HG03196 (cell line): Measurements from ENCODE around the gene TXNDC15.
A peak's percentile ranks its signal among the peaks of the same experiment; 100 is the strongest.
"Not testable (repeated sequence)": the region's sequence is repeated elsewhere in the genome, so short reads cannot be mapped to it uniquely, and the experiment has no call there.

Source experiments
- ATAC-seq: cut with Tn5 transposase; IDR thresholded peaks from one replicate; pipeline ENCODE4 v1.9.1; 2021; ENCODE audit not compliant: unreplicated experiment

The TXNDC15 gene

DNA sequence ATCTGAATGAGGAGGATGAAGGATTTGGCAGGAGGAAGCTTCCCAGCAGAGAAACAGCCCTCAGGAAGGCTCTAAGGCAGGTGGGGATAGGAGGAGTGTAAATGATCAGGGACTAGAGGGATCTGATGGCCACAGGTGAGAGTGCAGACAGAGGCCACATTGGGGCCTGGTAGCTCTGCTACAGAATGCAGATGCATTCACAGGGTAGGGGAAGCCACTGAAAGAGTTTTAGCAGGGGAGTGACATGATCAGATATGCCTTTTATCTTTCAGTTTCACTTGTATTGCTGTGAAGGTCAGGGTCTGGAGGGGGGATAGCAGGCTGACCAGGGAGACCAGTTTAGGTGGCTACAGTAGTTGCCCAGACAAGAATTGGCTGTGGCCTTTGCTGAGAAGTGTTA, 3.0 kb downstream of the TXNDC15 start:
- no peak for ATAC-seq

DNA sequence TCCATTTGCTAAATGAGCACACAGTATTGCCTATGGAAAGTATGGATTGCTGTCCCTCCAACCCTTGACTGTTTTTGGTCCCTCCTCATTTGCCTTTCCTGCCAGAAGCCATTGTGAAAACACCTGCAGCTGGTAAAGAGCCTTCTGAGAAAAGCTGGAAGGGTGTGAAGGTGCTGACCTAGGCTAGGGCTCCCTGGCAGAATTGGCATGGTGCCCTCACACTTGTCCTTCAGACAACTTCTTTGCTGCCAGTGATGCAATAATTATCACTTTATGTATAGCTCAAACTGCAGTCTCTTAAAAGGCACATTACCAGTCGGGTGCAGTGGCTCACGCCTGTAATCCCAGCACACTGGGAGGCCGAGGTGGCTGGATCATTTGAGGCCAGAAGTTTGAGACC, 4.2 kb downstream of the TXNDC15 start:
- no peak for ATAC-seq

DNA sequence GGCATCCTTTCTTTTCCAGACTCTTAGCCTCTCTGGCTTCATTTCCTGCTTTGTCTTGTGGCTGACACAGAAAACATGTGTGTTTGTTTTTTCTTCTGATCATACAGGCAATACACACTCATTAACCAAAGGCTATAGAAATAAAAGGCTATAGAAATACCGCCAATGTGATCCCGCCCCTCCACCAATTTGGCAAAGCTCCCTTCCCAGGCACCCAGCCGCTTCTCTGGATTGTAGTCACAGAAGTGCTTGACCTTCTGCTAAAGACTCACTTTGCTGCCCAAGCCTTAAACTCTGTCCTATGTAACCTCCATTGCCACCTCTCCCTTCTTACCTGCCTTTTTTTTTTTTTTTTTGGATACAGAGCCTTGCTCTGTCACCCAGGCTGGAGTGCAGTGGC, 5.3 kb downstream of the TXNDC15 start:
- ATAC-seq: no peak

DNA sequence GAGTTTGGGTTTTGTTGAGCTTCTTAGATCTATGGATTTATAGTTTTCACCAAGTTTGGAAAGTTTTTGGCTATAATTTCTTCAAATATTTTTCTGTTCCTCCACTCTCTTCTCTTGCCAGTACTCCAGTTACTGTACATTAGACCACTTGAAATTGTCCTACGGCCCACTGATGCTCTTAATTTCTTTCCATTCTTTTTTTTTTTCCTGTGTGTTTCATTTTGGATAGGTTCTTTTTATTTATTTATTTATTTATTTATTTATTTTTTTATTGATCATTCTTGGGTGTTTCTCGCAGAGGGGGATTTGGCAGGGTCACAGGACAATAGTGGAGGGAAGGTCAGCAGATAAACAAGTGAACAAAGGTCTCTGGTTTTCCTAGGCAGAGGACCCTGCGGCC, 6.8 kb downstream of the TXNDC15 start:
- not testable (repeated sequence) for ATAC-seq

DNA sequence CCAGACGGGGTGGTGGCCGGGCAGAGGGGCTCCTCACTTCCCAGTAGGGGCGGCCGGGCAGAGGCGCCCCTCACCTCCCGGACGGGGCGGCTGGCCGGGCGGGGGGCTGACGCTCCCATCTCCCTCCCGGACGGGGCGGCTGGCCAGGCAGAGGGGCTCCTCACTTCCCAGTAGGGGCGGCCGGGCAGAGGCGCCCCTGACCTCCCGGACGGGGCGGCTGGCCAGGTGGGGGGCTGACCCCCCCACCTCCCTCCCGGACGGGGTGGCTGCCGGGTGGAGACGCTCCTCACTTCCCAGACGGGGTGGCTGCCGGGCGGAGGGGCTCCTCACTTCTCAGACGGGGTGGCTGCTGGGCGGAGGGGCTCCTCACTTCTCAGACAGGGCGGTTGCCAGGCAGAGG, 7.5 kb downstream of the TXNDC15 start:
- not testable (repeated sequence) for ATAC-seq

DNA sequence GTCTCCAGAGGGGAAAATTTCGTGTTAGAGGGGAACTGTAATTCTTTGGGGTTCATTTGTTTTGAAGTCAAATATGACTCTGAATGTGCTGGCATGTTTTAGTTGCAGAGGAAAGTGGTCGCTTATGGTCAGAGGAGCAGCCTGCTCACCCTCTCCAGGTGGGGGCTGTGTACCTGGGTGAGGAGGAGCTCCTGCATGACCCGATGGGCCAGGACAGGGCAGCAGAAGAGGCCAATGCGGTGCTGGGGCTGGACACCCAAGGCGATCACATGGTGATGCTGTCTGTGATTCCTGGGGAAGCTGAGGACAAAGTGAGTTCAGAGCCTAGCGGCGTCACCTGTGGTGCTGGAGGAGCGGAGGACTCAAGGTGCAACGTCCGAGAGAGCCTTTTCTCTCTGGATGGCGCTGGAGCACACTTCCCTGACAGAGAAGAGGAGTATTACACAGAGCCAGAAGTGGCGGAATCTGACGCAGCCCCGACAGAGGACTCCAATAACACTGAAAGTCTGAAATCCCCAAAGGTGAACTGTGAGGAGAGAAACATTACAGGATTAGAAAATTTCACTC, 13.5 kb downstream of the TXNDC15 start:
- no peak for ATAC-seq

DNA sequence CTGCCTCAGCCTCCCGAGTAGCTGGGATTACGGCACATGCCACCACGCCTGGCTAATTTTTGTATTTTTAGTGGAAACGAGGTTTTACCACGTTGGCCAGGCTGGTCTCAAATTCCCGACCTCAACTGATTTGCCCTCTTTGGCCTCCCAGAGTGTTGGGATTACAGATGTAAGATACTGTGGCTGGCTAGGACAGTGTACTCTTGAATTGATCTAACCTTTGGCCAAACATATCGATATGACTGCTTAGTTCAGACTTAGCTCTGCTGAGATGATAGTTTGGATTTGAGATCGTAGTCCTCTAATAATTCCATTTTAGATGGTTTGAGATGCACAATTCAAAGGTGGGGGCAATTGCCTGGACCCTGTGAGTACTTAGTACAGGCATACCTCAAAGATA, 15.2 kb downstream of the TXNDC15 start:
- ATAC-seq: no peak

DNA sequence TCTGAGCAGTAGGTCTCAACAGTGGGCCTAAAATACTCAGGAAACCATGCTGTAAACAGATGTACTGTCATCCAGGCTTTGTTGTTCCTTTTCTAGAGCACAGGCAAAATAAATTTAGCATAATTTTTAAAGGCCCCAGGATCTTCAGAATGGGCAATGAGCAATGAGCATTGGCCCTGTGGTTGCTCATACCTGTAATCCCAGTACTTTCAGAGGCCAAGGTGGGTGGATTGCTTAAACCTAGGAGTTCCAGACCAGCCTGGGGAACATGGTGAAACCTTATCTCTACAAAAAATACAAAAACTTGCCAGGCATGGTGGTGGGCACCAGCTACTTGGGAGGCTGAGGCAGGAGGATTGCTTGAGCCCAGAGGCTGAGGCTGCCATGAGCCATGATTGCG, 17.3 kb downstream of the TXNDC15 start:
- no peak for ATAC-seq

DNA sequence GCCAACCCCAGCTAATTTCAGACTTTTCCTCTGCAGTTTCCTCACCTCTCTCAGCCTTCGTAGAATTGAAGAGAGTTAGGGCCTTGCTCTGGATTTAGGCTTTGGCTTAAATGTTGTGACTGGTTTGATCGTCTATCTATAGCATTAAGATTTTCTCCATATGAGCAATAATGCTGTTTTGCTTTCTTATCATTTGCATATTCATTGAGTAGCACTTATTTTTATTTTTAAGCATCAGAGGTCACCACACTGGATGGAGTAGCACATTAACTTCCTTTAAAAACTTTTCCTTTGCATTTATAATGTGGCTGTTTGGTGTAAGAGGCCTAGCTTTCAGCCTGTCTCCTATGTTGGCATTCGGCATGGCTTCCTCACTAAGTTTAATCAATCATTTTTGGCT, 18.1 kb downstream of the TXNDC15 start:
- no peak for ATAC-seq

DNA sequence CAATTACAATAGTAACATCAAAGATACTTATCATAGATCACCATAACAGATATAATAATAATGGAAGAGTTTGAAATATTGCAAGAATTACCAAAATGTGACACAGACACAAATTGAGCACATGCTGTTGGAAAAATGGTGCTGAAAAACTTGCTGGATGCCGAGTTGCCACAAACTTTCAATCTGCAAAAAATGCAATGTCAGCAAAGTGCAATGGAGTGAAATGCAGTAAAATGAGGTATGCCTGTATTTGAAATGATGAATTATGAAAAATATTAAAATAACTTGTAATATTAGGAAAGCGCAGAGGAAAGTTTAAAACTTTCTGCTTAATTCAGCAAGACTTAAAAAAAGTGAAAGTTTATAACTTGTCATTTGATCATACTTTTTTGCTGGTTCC, 18.8 kb downstream of the TXNDC15 start:
- ATAC-seq: no peak

DNA sequence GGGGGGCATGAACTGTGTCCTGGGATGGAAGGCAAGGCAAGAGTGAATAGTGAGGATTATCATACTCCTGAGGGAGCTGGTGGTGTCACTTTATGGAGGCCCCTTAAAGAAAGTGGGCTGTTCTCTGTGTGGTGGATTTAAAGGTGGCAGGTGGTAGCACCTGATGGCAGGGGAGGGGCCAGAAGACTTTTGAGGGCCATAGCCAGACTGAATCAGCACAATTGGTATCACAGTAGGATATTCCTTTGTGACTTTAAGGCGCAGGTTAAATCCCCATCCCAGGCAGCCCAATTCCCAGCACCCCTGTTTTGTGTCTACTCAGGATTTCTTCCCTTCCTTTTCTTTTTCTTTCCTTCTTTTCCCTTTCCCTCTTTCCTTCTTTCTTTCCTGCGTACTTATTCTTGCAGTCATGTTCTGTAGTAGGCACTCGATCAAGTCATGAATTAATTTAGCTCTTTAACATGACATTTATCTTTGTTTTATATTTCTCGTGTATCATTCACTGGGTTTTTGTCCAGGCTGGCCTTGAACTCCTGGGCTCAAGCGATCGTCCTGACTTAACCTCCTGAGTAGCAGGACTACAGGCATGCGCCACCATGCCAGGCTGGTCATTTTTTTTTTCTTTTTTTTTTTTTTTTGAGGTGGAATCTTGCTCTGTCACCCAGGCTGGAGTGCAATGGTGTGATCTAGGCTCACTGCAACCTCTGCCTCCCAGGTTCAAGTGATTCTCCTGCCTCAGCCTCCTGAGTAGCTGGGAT, 19.8 kb downstream of the TXNDC15 start:
- ATAC-seq: no peak

DNA sequence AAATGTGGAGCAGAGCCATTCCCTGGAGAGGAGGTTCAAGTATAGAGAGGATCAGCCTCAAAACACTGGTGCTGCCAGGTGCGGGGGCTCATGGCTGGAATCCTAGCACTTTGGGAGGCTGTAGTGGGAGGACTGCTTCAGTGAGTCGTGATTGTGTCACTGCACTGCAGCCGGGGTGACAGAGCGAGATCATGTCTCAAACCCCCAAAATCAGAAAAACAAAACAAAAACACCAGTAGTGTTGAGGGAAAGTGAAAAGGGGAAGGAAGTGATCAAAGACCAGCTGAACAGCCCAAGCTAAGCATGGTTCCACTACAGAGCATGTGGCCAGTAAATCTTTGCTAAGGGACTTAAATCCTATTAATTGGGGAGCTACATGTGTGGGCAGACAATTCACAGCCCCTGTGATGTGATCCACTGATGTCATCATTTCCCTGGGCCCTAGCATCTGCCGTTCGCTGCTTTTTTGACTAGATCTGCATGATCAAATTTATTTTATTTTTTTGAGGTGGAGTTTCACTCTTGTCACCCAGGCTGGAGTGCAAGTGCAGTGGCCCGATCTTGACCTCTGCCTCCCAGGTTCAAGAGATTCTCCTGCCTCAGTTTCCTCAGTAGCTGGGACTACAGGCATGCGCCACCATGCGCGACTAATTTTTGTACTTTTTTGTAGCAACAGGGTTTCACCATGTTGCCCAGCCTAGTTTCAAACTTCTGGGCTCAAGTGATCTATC, 28.1 kb downstream of the TXNDC15 start:
- ATAC-seq: peak; percentile 27

DNA sequence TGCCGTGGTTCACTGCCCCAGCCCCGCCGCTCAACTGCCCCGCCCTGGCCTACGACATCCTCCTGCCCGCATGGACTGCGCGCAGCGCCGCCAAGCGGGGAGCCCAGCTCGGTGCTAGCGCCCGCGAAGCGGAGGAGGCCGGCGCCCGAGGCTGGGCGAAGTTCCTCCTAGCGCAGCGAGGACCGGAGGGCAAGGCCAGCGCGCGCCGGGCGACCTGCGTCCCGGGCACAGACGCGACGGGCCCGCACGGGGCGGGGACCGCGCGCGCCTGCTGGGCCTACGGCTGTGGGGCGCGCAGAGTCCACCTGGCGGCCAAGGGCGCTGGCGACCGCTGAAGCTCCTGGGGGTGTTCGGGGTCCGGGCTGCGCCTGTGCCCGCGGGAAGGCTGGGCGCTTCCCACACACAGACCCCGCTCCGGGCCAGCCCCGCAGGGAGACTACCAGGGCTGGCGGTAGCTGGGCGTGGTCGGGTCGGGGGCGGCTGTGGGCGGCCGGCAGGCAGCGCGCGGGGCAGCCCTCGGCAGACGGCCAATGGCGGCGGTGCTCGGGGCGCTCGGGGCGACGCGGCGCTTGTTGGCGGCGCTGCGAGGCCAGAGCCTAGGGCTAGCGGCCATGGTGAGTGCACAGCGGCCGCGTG, 30.6 kb downstream of the TXNDC15 start, which contains the start of gene PCBD2:
Gene PCBD2, plus strand, starts transcription at position 522 of the 636 bp plus-strand sequence. Its CDS starts 9 bp downstream, at position 531.
- peak; percentile 76 for ATAC-seq

DNA sequence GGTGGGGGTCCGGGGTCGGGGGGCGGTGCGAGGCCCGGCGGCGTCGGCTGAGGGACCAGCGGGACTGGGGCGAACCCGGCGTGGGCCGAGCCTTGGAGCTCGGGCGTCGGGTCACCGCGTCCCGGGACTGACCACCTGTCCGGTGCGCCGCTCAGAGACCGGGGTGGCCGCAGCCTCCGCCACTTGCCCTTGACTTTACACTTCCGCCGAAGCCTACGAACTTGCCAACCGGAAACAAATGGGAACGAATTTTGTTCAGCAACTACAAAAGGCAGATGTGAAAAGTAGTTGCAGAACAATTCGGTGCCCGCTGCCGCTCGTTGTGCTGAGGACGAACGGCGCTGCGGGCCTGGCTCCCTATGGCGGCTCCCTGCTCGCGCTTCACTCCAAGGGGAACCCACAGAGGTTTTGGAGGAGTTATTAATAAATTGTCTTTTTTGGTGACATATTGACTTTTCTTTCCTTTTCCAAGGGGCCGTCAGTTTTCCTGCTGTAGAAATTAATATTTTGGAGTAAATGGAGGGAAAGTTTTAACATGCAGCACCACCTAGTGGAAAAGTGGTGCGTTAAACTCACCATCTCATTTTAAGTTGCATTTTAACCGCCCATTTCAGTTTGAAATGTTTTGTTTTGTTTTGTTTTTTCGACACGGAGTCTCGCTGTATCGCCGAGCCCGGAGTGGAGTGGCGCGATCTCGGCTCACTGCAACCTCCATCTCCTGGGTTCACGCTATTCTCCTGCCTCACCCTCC, 31.2 kb downstream of the TXNDC15 start:
- peak; percentile 25 for ATAC-seq

DNA sequence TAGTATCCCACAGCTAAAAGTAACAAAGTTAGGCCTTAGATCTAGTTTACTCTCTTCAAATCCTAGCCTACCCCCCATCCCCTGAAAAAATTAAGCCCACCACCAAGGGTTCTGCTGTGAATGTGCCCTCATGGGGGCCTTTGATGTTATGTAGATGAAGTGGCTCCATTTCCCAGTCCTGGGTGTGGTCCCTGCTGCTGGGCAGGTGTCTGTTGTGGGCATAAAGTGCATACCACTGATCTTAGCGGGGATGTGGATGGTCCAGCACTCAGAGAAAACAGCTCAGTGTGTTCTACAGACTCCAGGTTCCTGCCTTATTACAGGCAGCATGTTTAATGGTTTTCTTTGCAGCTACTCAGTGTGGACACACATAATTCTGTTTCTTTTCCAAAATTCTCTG, 32.6 kb downstream of the TXNDC15 start:
- no peak for ATAC-seq

DNA sequence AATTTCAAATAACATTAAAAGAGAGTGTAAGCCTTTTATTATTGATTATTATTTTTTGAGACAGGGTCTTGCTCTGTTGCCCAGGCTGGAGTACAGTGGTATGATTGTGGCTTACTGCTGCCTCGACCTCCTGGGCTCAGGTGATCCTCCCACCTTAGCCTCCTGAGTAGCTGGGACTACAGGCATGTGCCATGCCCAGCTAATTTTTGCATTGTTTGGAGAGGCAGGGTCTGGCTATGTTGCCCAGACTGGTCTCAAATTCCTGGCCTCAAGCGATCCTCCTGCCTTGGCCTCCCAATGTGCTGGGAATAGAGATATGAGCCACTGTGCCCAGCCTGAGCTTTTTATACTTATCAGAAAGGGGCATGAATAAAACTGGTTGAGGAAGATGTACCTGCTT, 36.6 kb downstream of the TXNDC15 start:
- ATAC-seq: not testable (repeated sequence)

DNA sequence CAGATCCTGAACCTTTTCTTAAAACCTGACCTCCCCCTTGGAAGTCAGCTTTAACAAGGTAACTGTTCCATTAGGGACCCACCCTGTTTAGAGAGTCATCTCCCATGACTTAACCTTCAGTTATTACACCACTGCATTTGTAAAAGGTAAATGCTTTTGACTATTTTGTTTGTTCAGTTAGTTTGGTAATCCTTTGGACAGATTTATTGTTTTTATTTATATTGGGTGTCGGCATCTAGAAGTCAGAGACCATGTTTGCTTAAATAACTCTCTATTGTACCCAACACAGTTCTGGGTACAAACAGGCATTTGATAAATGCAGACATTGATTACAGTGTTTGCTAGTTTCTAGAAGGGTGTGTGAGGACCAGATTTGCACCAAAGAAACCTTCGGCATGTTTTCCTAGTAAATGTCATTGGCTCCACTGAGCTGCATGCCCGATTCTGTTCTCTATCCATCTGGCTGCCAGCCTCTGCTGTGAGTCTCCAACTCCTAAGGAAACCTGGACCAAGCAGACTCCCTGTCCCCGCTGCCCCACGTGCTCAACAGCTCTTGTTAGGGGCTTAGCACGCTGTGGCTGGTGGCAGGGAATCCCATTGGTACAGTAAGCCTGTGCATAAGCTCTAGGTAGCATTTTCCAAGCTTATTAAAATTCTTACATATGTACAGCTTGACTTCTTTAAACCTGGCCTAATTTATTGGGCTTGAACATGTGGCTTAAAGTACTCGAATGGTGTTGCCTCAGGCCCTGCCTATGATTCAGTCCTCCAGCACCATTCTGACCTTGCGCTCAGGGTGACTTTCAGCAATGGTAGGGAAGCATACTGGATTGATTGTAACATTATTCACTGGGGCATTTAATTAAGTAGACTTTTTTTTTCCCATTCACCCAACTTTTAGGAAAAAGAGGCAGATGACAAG, 37.4 kb downstream of the TXNDC15 start:
- no peak for ATAC-seq

DNA sequence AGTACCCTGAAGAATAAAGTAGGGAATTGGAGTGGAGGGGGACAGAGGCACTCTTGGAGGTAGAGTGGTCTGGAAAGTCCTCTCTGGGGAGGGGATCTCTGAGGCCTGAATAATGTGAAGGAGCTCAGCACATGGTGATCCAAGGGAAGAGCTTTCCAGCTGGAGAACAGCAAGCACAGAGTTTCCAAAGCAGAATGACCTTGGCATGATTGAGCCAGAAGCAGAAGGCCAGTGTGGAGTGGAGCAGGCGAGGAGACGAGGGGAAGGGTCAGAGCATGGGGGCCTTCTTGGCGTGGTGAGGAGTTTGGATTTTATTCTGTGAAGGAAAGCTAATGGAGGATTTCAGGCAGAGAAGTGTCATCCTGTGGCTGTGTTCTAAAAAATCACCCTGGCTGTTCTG, 39.1 kb downstream of the TXNDC15 start:
- no peak for ATAC-seq

DNA sequence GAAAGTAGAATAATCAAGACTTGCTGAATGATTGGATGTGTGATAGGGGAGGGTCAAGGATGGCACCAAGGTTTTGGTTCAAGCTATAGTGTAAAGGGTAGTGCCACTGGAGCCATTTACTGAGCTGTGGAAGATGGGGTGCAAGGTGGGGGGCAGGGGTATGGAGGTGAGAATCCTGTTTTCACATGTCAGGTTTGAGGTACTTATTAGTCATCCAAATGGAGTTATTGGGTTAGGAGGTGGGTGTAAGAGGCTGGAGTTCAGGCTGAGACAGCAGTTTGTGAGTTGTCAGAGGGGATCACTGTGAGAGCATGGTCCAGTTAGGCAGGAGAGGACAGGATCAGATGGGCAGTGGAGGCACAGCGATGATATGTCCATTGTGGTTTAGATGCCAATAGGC, 39.6 kb downstream of the TXNDC15 start:
- ATAC-seq: no peak
